Testis (tissue), 3 donors: ENCODE results near the gene ZNF780A. TPM values are rescaled to one million over a fixed set of nuclear protein-coding genes. Genes with fewer than 3 reads are reported as not detected.

Source experiments
- polyA plus RNA-seq: library from polyadenylated mRNA; stranded (reverse); fragments of 350-450 nt; fragmentation: Illumina TruSeq; extraction: RNeasy Lipid Tissue Mini Kit (QIAGEN cat#74804); gene quantifications from one replicate; pipeline ENCODE4 v1.2.3, GENCODE V29; 2014; ENCODE audit warnings: low read depth, low replicate concordance; ENCODE audit not compliant: insufficient read depth
- total RNA-seq, 2 donors: library from RNA; depleted of rRNA; stranded (reverse); fragments of >200 nt; gene quantifications; one replicate each; pipeline ENCODE4 v1.2.3, GENCODE V29; 2016

The ZNF780A gene
- total and polyA plus RNA-seq, 3 donors from 2014 or later: 9.5 to 17.2 (median 16.1) TPM

Other genes with a start within 250 kb of the ZNF780A start
- 100 to 1,000 TPM; 236 to 301 TPM for gene FBL, start 244.6 kb downstream of the ZNF780A start, total RNA-seq
- gene FBL, start 244.6 kb downstream of the ZNF780A start, polyA plus RNA-seq: 303 TPM
- gene FCGBP, start 156.3 kb downstream of the ZNF780A start, total RNA-seq: 10 to 100 TPM; 15.9 to 18.8 TPM
- gene FCGBP, start 156.3 kb downstream of the ZNF780A start, polyA plus RNA-seq: 6.7 TPM
- gene PSMC4, start 119.8 kb downstream of the ZNF780A start, total RNA-seq: 10 to 100 TPM; 73.0 to 77.9 TPM
- 114 TPM for gene PSMC4, start 119.8 kb downstream of the ZNF780A start, polyA plus RNA-seq
- gene ZNF546, start 93.9 kb downstream of the ZNF780A start, total RNA-seq: 10 to 100 TPM; 19.6 to 21.7 TPM
- gene ZNF546, start 93.9 kb downstream of the ZNF780A start, polyA plus RNA-seq: 27.6 TPM
- gene ZNF780B, start 34.7 kb downstream of the ZNF780A start, total RNA-seq: 10 to 100 TPM; 13.5 to 18.6 TPM
- 5.0 TPM for gene ZNF780B, start 34.7 kb downstream of the ZNF780A start, polyA plus RNA-seq
- gene MAP3K10, start 100.5 kb upstream of the ZNF780A start, total RNA-seq: 10 to 100 TPM; 23.8 to 35.0 TPM
- 23.1 TPM for gene MAP3K10, start 100.5 kb upstream of the ZNF780A start, polyA plus RNA-seq
- under 1 TPM; 0.50 to 0.71 TPM for gene TTC9B, start 127.4 kb upstream of the ZNF780A start, total RNA-seq
- 0.30 TPM for gene TTC9B, start 127.4 kb upstream of the ZNF780A start, polyA plus RNA-seq
- gene CCNP, start 135.7 kb upstream of the ZNF780A start, total RNA-seq: 1 to 10 TPM; 1.2 to 2.3 TPM
- gene CCNP, start 135.7 kb upstream of the ZNF780A start, polyA plus RNA-seq: 0.74 TPM
- 100 to 1,000 TPM; 195 to 229 TPM for gene AKT2, start 194.4 kb upstream of the ZNF780A start, total RNA-seq
- gene AKT2, start 194.4 kb upstream of the ZNF780A start, polyA plus RNA-seq: 154 TPM